Measurements from ENCODE around the gene CDK5R1.

Gene CDK5R1

GRCh38 chr17:32498391-32498790 lies 11.6 kb downstream of the CDK5R1 start:
- no peak overlapping the region for H3K4me2 ChIP-seq (ENCODE audit: low read depth, low read length)
- H3K79me2 ChIP-seq (ENCODE audit: low read length), result no peaks in the 10 kb centered on the region
- H3K4me3 ChIP-seq (ENCODE audit: low read length), result no peak overlapping the region
- H2AFZ ChIP-seq (ENCODE audit: low read length), result no peak overlapping the region
- H3K9ac ChIP-seq (ENCODE audit: low read length), result no peak overlapping the region
- TF ChIP-seq EZH2 (optimal IDR thresholded peaks at IDR 0.05; ENCODE audit: low read depth, low read length), result no peak
- no peak for TF ChIP-seq EZH2phosphoT487 (IDR thresholded peaks at IDR 0.05; ENCODE audit: low read length)
- no peak for TF ChIP-seq CTCF (IDR thresholded peaks at IDR 0.05; ENCODE audit: low read length)
- no peak for DNase-seq
- no peak overlapping the region for H3K27ac ChIP-seq (ENCODE audit: low read length)
- H3F3A ChIP-seq (ENCODE audit: insufficient read depth, low read length), result peaks cover 7% of the 10 kb centered on the region; the same call in 1 of the 2 replicates
- no peaks in the 10 kb centered on the region for H3K9me3 ChIP-seq (replicated peaks; ENCODE audit: insufficient read depth, low read length)
- no peaks in the 10 kb centered on the region for H3K36me3 ChIP-seq (replicated peaks; ENCODE audit: insufficient read depth, low read length)
- no peaks in the 10 kb centered on the region for H3K9me2 ChIP-seq (replicated peaks; ENCODE audit: insufficient read depth, low read length)
- no peaks in the 10 kb centered on the region for H3K27me3 ChIP-seq (replicated peaks; ENCODE audit: insufficient read depth, low read length)
- no peaks in the 10 kb centered on the region for H4K20me1 ChIP-seq (ENCODE audit: insufficient read depth, low read length)
- H3K4me1 ChIP-seq (ENCODE audit: low read length), result peaks cover 10% of the 10 kb centered on the region

GRCh38 chr17:32502013-32502412 lies 15.2 kb downstream of the CDK5R1 start:
- H3K4me2 ChIP-seq (ENCODE audit: low read depth, low read length), result no peak overlapping the region
- H3K27ac ChIP-seq (ENCODE audit: low read length), result no peak overlapping the region
- DNase-seq, result no peak
- H3K9me3 ChIP-seq (replicated peaks; ENCODE audit: insufficient read depth, low read length), result no peaks in the 10 kb centered on the region
- H2AFZ ChIP-seq (ENCODE audit: low read length), result no peak overlapping the region
- no peak overlapping the region for H3K4me3 ChIP-seq (ENCODE audit: low read length)
- no peaks in the 10 kb centered on the region for H3K27me3 ChIP-seq (replicated peaks; ENCODE audit: insufficient read depth, low read length)
- H3K9ac ChIP-seq (ENCODE audit: low read length), result no peak overlapping the region
- H3K9me2 ChIP-seq (replicated peaks; ENCODE audit: insufficient read depth, low read length), result no peaks in the 10 kb centered on the region
- H3K36me3 ChIP-seq (replicated peaks; ENCODE audit: insufficient read depth, low read length), result no peaks in the 10 kb centered on the region
- TF ChIP-seq CTCF (IDR thresholded peaks at IDR 0.05; ENCODE audit: low read length) (no peak), EZH2phosphoT487 (IDR thresholded peaks at IDR 0.05; ENCODE audit: low read length) (no peak), EZH2 (optimal IDR thresholded peaks at IDR 0.05; ENCODE audit: low read depth, low read length) (no peak)
- H3K79me2 ChIP-seq (ENCODE audit: low read length), result no peaks in the 10 kb centered on the region
- peaks cover 23% of the 10 kb centered on the region; the same call in 1 of the 2 replicates for H3F3A ChIP-seq (ENCODE audit: insufficient read depth, low read length)
- peaks cover 32% of the 10 kb centered on the region for H3K4me1 ChIP-seq (ENCODE audit: low read length)
- H4K20me1 ChIP-seq (ENCODE audit: insufficient read depth, low read length), result no peaks in the 10 kb centered on the region

GRCh38 chr17:32502710-32503109 lies 15.9 kb downstream of the CDK5R1 start:
- peak overlapping the region; percentile 73; the same call in 1 of the 2 replicates for H3K27ac ChIP-seq (ENCODE audit: low read length)
- H3K36me3 ChIP-seq (replicated peaks; ENCODE audit: insufficient read depth, low read length), result no peaks in the 10 kb centered on the region
- peak overlapping the region; percentile 27; the same call in 1 of the 2 replicates for H3K4me2 ChIP-seq (ENCODE audit: low read depth, low read length)
- no peak overlapping the region for H3K9ac ChIP-seq (ENCODE audit: low read length)
- no peak for DNase-seq
- H2AFZ ChIP-seq (ENCODE audit: low read length), result no peak overlapping the region
- H4K20me1 ChIP-seq (ENCODE audit: insufficient read depth, low read length), result no peaks in the 10 kb centered on the region
- H3K9me3 ChIP-seq (replicated peaks; ENCODE audit: insufficient read depth, low read length), result no peaks in the 10 kb centered on the region
- TF ChIP-seq EZH2 (optimal IDR thresholded peaks at IDR 0.05; ENCODE audit: low read depth, low read length) (no peak), CTCF (IDR thresholded peaks at IDR 0.05; ENCODE audit: low read length) (no peak), EZH2phosphoT487 (IDR thresholded peaks at IDR 0.05; ENCODE audit: low read length) (no peak)
- no peak overlapping the region for H3K4me3 ChIP-seq (ENCODE audit: low read length)
- no peaks in the 10 kb centered on the region for H3K9me2 ChIP-seq (replicated peaks; ENCODE audit: insufficient read depth, low read length)
- no peaks in the 10 kb centered on the region for H3K79me2 ChIP-seq (ENCODE audit: low read length)
- H3K27me3 ChIP-seq (replicated peaks; ENCODE audit: insufficient read depth, low read length), result no peaks in the 10 kb centered on the region
- H3F3A ChIP-seq (ENCODE audit: insufficient read depth, low read length), result peaks cover 23% of the 10 kb centered on the region; the same call in 1 of the 2 replicates
- peaks cover 32% of the 10 kb centered on the region for H3K4me1 ChIP-seq (ENCODE audit: low read length)
